Measurements from ENCODE around the gene EN1. TPM values are rescaled to one million over a fixed set of nuclear protein-coding genes. Genes with fewer than 3 reads are reported as not detected.

EN1 gene
- total RNA-seq, 1 experiment from 2014 or later: 1.0 TPM

Other genes starting within 250 kb of the EN1 start
- gene MARCO, start 94.5 kb upstream of the EN1 start, total RNA-seq (2014; rRNA removed; shearing (Covaris generic)): not detected in 2 replicates

Measured in A172 (cell line).